ENCODE results near the gene GGTLC1.

DNA sequence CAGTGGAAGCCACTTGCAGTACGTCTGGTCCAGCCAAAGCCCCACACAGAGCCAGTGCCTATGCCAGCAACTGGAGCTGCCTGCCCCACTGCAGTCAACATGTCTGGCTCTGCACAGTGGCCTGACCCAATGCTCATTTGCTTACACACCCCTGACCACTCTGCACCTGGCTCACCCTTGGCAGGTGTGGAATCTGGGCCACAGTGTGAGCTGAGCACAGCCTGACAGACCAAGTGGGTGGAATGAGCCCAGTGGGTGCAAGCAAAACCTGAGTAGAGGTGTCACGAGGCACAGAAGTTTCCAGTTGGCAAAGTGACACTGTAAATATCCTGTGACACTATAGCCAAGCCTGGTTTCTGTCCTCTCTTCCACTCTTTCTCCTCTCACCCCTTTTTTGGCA, 49.5 kb downstream of the GGTLC1 start:
- TF ChIP-seq, protein P1, sequence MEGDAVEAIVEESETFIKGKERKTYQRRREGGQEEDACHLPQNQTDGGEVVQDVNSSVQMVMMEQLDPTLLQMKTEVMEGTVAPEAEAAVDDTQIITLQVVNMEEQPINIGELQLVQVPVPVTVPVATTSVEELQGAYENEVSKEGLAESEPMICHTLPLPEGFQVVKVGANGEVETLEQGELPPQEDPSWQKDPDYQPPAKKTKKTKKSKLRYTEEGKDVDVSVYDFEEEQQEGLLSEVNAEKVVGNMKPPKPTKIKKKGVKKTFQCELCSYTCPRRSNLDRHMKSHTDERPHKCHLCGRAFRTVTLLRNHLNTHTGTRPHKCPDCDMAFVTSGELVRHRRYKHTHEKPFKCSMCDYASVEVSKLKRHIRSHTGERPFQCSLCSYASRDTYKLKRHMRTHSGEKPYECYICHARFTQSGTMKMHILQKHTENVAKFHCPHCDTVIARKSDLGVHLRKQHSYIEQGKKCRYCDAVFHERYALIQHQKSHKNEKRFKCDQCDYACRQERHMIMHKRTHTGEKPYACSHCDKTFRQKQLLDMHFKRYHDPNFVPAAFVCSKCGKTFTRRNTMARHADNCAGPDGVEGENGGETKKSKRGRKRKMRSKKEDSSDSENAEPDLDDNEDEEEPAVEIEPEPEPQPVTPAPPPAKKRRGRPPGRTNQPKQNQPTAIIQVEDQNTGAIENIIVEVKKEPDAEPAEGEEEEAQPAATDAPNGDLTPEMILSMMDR (IDR thresholded peaks at IDR 0.05): no peak
- TF ChIP-seq POLR2A (IDR thresholded peaks at IDR 0.05): no peak
